ENCODE measurements around the gene PARP1. TPM values are rescaled to one million over a fixed set of nuclear protein-coding genes. Genes with fewer than 3 reads are reported as not detected.

PARP1 gene
- total RNA-seq, 1 experiment from 2014 or later: 376 TPM

DNA sequence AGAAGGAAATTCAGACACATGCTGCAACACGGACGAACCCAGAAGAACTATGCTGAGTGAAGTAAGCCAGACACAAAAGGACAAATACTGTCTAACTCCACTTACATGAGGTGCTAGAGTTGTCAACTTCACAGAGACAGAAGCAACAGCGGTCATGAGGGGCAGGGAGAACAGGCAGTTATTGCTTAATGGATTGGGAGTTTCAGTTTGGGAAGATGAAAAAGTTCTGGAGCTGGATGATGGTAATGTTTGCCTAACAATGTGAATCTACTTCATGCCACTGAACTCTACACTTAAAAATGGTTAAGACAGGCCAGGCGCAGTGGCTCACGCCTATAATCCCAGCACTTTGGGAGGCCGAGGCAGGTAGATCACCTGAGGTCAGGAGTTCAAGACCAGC lies 12.1 kb downstream of the PARP1 start:
- ChIA-PET POLR2A (no interaction called here), CTCF (no interaction called here)
- no peak for TF ChIP-seq FOXK1 (CRISPR knock-in tag; IDR thresholded peaks at IDR 0.05)
- TF ChIP-seq TEAD4 (CRISPR knock-in tag; IDR thresholded peaks at IDR 0.05): no peak
- TF ChIP-seq, protein P1, sequence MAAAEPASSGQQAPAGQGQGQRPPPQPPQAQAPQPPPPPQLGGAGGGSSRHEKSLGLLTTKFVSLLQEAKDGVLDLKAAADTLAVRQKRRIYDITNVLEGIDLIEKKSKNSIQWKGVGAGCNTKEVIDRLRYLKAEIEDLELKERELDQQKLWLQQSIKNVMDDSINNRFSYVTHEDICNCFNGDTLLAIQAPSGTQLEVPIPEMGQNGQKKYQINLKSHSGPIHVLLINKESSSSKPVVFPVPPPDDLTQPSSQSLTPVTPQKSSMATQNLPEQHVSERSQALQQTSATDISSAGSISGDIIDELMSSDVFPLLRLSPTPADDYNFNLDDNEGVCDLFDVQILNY (CRISPR knock-in tag; IDR thresholded peaks at IDR 0.05): no peak
- TF ChIP-seq NR2C2 (CRISPR knock-in tag; IDR thresholded peaks at IDR 0.05): no peak
- TF ChIP-seq RELA (CRISPR knock-in tag; IDR thresholded peaks at IDR 0.05; ENCODE audit: borderline replicate concordance): no peak
- no peak for TF ChIP-seq FOXP1 (CRISPR knock-in tag; IDR thresholded peaks at IDR 0.05; ENCODE audit: borderline replicate concordance)
- H3K9me3 Mint-ChIP-seq: no peaks in the 10 kb centered on the region
- H3K27me3 Mint-ChIP-seq (ENCODE audit: low read depth): no peaks in the 10 kb centered on the region
- no peak overlapping the region for H3K4me3 Mint-ChIP-seq
- ATAC-seq (no peak), DNase-seq (ENCODE audit: low spot score) (no peak)
- peaks cover 82% of the 10 kb centered on the region for H3K36me3 Mint-ChIP-seq
- peak overlapping the region; percentile 70; the same call in 1 of the 2 replicates for H3K27ac Mint-ChIP-seq
- H3K4me1 Mint-ChIP-seq: peaks cover 5% of the 10 kb centered on the region; the same call in 1 of the 2 replicates

DNA sequence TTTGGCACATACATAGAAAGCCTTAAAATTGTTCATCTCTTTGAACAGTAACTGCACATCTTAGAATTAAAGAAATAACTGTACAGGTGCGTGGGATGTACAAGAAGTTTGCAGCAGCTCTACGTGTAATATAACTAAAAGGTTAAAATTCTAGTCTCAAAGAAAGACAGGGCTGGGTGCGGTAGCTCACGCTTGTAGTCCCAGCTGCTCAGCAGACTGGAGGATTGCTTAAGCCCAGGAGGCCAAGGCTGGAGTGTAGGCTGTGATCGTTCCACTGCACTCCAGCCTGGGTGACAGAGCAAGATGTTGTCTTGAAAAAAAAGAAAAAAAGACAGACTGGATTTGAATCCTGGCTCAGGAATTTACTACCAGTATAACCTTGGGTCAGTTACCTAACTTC lies 13.4 kb downstream of the PARP1 start:
- Mint-ChIP-seq H3K9me3 (no peaks in the 10 kb centered on the region), H3K36me3 (peaks cover 80% of the 10 kb centered on the region), H3K27me3 (ENCODE audit: low read depth) (no peaks in the 10 kb centered on the region), H3K4me3 (no peak overlapping the region), H3K27ac (no peak overlapping the region), H3K4me1 (0 out of 2 replicates have a peak, but pooled peaks cover 2% of the 10 kb centered on the region)
- TF ChIP-seq ELF4 (CRISPR knock-in tag; IDR thresholded peaks at IDR 0.05; ENCODE audit: low read depth): no peak
- TF ChIP-seq TCF7 (CRISPR knock-in tag; IDR thresholded peaks at IDR 0.05; ENCODE audit: low read depth): no peak
- TF ChIP-seq, protein P2, sequence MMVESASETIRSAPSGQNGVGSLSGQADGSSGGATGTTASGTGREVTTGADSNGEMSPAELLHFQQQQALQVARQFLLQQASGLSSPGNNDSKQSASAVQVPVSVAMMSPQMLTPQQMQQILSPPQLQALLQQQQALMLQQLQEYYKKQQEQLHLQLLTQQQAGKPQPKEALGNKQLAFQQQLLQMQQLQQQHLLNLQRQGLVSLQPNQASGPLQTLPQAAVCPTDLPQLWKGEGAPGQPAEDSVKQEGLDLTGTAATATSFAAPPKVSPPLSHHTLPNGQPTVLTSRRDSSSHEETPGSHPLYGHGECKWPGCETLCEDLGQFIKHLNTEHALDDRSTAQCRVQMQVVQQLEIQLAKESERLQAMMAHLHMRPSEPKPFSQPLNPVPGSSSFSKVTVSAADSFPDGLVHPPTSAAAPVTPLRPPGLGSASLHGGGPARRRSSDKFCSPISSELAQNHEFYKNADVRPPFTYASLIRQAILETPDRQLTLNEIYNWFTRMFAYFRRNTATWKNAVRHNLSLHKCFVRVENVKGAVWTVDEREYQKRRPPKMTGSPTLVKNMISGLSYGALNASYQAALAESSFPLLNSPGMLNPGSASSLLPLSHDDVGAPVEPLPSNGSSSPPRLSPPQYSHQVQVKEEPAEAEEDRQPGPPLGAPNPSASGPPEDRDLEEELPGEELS (CRISPR knock-in tag; IDR thresholded peaks at IDR 0.05): no peak
- TF ChIP-seq, protein P3, sequence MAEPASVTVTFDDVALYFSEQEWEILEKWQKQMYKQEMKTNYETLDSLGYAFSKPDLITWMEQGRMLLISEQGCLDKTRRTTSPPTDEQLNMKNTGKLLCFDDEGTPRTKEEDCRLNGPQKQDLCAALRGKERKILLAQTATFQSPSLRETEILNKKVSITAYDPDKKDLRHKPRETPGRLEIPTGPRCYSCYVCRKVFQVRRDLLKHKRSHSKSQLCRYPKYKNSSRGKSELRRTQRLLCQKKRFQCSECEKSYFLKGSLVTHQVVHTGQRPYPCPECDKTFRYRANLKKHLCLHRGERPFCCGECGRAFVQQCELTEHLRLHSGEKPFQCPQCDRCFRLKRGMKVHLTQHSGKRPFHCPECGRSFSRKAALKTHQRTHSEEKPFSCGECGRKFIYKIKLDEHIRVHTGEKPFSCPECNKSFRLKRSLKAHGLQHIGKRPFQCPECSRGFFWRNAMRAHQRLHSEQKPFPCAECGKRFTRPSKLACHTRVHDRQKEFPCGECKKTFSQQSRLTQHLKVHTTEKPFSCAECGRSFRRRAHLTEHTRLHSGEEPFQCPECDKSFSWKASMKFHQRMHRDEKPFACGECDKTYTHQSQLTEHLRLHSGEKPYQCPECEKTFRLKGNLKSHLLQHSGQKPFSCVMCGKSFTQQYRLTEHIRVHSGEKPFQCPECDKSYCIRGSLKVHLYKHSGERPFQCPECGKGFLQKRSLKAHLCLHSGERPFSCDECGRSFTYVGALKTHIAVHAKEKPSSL (CRISPR knock-in tag; conservative IDR thresholded peaks at IDR 0.05): no peak
- DNase-seq (ENCODE audit: low spot score): no peak
- POLR2A ChIA-PET: no interaction called here
- no peak for ATAC-seq
- CTCF ChIA-PET: no interaction called here

DNA sequence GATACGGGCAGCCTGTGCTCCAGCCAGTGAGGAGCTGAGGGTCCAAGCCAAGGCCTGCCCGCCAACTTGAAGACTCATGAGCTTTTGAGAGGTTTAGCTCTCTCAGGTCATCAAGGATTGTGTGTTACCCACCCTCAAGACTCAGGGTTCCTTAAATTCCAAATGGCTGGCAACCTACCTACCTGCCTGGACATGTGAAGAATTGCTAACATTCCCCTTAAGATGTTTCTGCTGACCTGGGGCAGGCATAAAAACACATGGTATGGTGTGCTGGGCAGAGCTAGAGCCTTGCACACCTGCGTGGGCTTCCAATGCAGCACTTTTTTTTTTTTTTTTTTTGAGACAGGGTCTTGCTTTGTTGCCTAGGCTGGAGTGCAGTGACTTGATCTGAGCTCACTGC lies 17.2 kb downstream of the PARP1 start:
- Mint-ChIP-seq H3K4me3 (no peak overlapping the region), H3K9me3 (no peaks in the 10 kb centered on the region), H3K36me3 (peaks cover 83% of the 10 kb centered on the region), H3K27me3 (ENCODE audit: low read depth) (no peaks in the 10 kb centered on the region), H3K27ac (no peak overlapping the region), H3K4me1 (no peaks in the 10 kb centered on the region)
- DNase-seq (ENCODE audit: low spot score) (no peak), ATAC-seq (no peak)
- ChIA-PET POLR2A (interaction anchor here (0.6 kb wide), 1 partner anchor 271 kb away, joined by 3 read pairs; no protein-coding TSS in a partner anchor), CTCF (interaction anchor here (0.7 to 1.4 kb wide), 2 partner anchors 13 to 194 kb away, joined by 3 read pairs; no protein-coding TSS in a partner anchor)
- TF ChIP-seq JUN (CRISPR knock-in tag; IDR thresholded peaks at IDR 0.05) (no peak), ZNF138 (CRISPR knock-in tag; conservative IDR thresholded peaks at IDR 0.05) (no peak), FOXJ3 (CRISPR knock-in tag; IDR thresholded peaks at IDR 0.05; ENCODE audit: borderline replicate concordance) (no peak), NFE2L1 (CRISPR knock-in tag; IDR thresholded peaks at IDR 0.05) (no peak), HMGA2 (CRISPR knock-in tag; IDR thresholded peaks at IDR 0.05) (no peak), MXD4 (CRISPR knock-in tag; IDR thresholded peaks at IDR 0.05; ENCODE audit: borderline replicate concordance) (no peak)
- TF ChIP-seq, protein P4, sequence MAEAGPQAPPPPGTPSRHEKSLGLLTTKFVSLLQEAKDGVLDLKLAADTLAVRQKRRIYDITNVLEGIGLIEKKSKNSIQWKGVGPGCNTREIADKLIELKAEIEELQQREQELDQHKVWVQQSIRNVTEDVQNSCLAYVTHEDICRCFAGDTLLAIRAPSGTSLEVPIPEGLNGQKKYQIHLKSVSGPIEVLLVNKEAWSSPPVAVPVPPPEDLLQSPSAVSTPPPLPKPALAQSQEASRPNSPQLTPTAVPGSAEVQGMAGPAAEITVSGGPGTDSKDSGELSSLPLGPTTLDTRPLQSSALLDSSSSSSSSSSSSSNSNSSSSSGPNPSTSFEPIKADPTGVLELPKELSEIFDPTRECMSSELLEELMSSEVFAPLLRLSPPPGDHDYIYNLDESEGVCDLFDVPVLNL (CRISPR knock-in tag; IDR thresholded peaks at IDR 0.05; ENCODE audit: borderline replicate concordance, low read depth): no peak
- TF ChIP-seq, protein P5, sequence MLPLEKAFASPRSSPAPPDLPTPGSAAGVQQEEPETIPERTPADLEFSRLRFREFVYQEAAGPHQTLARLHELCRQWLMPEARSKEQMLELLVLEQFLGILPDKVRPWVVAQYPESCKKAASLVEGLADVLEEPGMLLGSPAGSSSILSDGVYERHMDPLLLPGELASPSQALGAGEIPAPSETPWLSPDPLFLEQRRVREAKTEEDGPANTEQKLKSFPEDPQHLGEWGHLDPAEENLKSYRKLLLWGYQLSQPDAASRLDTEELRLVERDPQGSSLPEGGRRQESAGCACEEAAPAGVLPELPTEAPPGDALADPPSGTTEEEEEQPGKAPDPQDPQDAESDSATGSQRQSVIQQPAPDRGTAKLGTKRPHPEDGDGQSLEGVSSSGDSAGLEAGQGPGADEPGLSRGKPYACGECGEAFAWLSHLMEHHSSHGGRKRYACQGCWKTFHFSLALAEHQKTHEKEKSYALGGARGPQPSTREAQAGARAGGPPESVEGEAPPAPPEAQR (CRISPR knock-in tag; IDR thresholded peaks at IDR 0.05): no peak
- TF ChIP-seq, protein P6, sequence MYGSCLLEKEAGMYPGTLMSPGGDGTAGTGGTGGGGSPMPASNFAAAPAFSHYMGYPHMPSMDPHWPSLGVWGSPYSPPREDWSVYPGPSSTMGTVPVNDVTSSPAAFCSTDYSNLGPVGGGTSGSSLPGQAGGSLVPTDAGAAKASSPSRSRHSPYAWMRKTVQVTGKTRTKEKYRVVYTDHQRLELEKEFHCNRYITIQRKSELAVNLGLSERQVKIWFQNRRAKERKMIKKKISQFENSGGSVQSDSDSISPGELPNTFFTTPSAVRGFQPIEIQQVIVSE (CRISPR knock-in tag; IDR thresholded peaks at IDR 0.05; ENCODE audit: borderline replicate concordance): no peak
- TF ChIP-seq, protein P7, sequence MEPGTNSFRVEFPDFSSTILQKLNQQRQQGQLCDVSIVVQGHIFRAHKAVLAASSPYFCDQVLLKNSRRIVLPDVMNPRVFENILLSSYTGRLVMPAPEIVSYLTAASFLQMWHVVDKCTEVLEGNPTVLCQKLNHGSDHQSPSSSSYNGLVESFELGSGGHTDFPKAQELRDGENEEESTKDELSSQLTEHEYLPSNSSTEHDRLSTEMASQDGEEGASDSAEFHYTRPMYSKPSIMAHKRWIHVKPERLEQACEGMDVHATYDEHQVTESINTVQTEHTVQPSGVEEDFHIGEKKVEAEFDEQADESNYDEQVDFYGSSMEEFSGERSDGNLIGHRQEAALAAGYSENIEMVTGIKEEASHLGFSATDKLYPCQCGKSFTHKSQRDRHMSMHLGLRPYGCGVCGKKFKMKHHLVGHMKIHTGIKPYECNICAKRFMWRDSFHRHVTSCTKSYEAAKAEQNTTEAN (CRISPR knock-in tag; IDR thresholded peaks at IDR 0.05): no peak
- TF ChIP-seq, protein P1 (CRISPR knock-in tag; IDR thresholded peaks at IDR 0.05): no peak

Data from WTC11 (cell line).